Measurements from ENCODE around the gene CARD9. TPM values are rescaled to one million over a fixed set of nuclear protein-coding genes. Genes with fewer than 3 reads are reported as not detected.

CARD9 gene
- total RNA-seq, 2 donors from 2014 or later: 0.15 to 1.1 TPM

DNA sequence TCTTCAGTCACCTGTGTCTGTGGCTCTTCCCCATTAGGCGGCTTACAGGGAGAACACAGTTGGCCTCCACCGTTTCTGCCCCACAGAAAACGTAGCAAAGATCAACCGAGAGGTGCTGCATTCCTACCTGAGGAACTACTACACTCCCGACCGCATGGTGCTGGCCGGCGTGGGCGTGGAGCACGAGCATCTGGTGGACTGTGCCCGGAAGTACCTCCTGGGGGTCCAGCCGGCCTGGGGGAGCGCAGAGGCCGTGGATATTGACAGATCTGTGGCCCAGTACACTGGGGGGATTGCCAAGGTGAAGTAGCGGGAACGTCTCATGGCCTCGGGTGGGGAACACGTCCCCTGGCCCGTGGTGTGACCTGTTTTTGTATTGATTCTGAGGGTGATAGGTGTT lies 43.4 kb upstream of the CARD9 start:
- peaks cover 94% of the 10 kb centered on the region for H3K36me3 ChIP-seq
- no peaks in the 10 kb centered on the region for H3K27me3 ChIP-seq
- no peak overlapping the region for H3K4me3 ChIP-seq
- no peak for DNase-seq (ENCODE audit: low spot score)
- H3K9me3 ChIP-seq: no peaks in the 10 kb centered on the region
- TF ChIP-seq, protein P1, sequence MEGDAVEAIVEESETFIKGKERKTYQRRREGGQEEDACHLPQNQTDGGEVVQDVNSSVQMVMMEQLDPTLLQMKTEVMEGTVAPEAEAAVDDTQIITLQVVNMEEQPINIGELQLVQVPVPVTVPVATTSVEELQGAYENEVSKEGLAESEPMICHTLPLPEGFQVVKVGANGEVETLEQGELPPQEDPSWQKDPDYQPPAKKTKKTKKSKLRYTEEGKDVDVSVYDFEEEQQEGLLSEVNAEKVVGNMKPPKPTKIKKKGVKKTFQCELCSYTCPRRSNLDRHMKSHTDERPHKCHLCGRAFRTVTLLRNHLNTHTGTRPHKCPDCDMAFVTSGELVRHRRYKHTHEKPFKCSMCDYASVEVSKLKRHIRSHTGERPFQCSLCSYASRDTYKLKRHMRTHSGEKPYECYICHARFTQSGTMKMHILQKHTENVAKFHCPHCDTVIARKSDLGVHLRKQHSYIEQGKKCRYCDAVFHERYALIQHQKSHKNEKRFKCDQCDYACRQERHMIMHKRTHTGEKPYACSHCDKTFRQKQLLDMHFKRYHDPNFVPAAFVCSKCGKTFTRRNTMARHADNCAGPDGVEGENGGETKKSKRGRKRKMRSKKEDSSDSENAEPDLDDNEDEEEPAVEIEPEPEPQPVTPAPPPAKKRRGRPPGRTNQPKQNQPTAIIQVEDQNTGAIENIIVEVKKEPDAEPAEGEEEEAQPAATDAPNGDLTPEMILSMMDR (IDR thresholded peaks at IDR 0.05): no peak
- H3K27ac ChIP-seq: no peak overlapping the region
- peaks cover 0 to 2% of the 10 kb centered on the region in 2 donors for H3K4me1 ChIP-seq

GRCh38 chr9:136416427-136416826 lies 43.0 kb upstream of the CARD9 start:
- TF ChIP-seq, protein P1 (IDR thresholded peaks at IDR 0.05): no peak
- no peaks in the 10 kb centered on the region for H3K9me3 ChIP-seq
- H3K36me3 ChIP-seq: peaks cover 89% of the 10 kb centered on the region
- no peak overlapping the region for H3K27ac ChIP-seq
- no peaks in the 10 kb centered on the region for H3K27me3 ChIP-seq
- H3K4me3 ChIP-seq: no peak overlapping the region
- no peak for DNase-seq (ENCODE audit: low spot score)
- peaks cover 0 to 7% of the 10 kb centered on the region in 2 donors for H3K4me1 ChIP-seq

DNA sequence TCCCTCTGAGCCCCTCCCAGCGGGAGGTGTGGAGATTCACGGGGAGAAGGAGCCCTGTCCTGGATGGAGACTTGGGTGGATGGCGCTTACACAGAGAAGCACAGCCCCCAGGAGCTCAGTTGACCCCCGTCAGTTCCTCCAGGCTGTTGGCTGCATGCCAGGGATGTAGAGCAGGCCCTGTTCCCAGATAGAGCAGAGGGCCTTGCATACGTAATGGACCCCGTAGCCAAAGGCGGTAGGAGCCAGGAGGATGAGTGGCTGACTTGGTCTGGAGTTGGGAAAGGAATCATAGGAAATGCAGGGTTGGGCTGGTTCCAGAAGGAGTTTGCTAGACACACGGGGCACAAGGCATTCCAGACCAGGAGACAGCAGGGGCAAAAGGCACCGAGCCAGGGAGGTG lies 39.5 kb upstream of the CARD9 start:
- Histone ChIP-seq H3K27me3 (no peaks in the 10 kb centered on the region), H3K27ac (no peak overlapping the region), H3K36me3 (peaks cover 57% of the 10 kb centered on the region), H3K4me1 (peaks cover 0 to 29% of the 10 kb centered on the region in 2 donors), H3K4me3 (no peak overlapping the region), H3K9me3 (no peaks in the 10 kb centered on the region)
- TF ChIP-seq, protein P1 (IDR thresholded peaks at IDR 0.05): no peak
- no peak for DNase-seq (ENCODE audit: low spot score)

GRCh38 chr9:136411378-136411777 lies 37.9 kb upstream of the CARD9 start:
- peak overlapping the region; percentile 74 to 97 for H3K4me3 ChIP-seq
- TF ChIP-seq, protein P1 (IDR thresholded peaks at IDR 0.05): no peak
- no peaks in the 10 kb centered on the region for H3K9me3 ChIP-seq
- H3K27ac ChIP-seq: peak overlapping the region in 1 of 2 donors; percentile 87
- H3K36me3 ChIP-seq: peaks cover 54% of the 10 kb centered on the region
- peaks cover 0 to 29% of the 10 kb centered on the region in 2 donors for H3K4me1 ChIP-seq
- no peak for DNase-seq (ENCODE audit: low spot score)
- no peaks in the 10 kb centered on the region for H3K27me3 ChIP-seq

DNA sequence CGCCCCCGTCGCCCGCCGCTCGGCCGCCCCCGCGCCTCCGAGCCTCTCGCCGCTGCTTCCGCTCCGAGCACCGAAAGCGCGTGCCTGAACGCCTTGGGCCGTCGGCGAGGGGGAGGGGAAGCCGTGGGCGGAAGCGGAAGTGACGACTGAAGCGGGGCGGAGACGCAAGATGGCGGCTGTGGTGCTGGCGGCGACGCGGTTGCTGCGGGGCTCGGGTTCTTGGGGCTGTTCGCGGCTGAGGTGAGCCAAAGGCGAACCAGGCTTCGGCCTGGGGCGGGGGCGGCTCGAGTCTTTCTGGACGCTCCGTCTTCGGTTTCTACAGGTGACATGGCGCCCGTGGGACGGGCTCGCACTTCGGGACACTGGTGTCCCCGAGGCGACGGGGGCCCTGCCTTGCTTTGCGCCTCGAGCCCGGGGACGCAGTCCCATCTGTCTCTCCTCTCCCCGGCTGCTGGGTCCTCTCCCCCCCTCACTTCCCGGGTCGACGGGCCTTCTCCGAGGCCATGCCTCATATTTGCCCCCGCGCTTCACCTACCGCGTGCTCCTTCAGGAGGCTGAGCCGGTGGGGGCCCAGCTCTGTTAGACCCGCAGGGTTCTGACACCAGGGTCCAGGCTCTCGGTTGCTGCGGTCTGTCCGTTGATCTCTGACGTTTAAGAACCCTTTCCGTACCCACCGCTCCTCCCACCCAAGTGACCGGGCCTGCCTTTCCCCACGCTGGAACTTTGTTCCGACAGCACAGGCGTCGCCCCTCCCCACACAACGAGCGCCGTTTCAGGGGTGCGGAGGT lies 37.2 kb upstream of the CARD9 start, which contains the start of the genes ENTR1 and PMPCA:
TSS of gene ENTR1 (minus strand) at position 115 of the 788 bp plus-strand sequence. CDS start 217 bp downstream, outside the sequence.
TSS of gene PMPCA (plus strand) at position 159 of the 788 bp plus-strand sequence. CDS start at position 170, 11 bp downstream.
- H3K36me3 ChIP-seq: peaks cover 48% of the 10 kb centered on the region

More for the DNA sequence above, 37.2 kb upstream of the CARD9 start, which contains the start of the genes ENTR1 and PMPCA:
- Histone ChIP-seq H3K27me3 (no peaks in the 10 kb centered on the region), H3K27ac (peak within 1 kb of the TSS; percentile 84 to 87), H3K4me3 (peak within 1 kb of the TSS; percentile 74 to 97), H3K4me1 (peaks cover 0 to 29% of the 10 kb centered on the region in 2 donors), H3K9me3 (no peaks in the 10 kb centered on the region)
- DNase-seq (ENCODE audit: low spot score): peak; percentile 91
- TF ChIP-seq, protein P1 (IDR thresholded peaks at IDR 0.05): no peak
